SK-N-SH (cell line): ENCODE results near the gene IGFBP7. TPM values are rescaled to one million over a fixed set of nuclear protein-coding genes. Genes with fewer than 3 reads are reported as not detected.
A peak's percentile ranks its signal among the peaks of the same experiment; 100 is the strongest.
"Not testable (repeated sequence)": the region's sequence is repeated elsewhere in the genome, so short reads cannot be mapped to it uniquely, and the experiment has no call there.

Source experiments
- CTCF ChIA-PET: fragments of 300-600, 350-600 bp; formaldehyde crosslinking; extraction: SDS; loops from one replicate; lab custom pipeline; 2021; lab: Yijun Ruan, JAX
- POLR2A ChIA-PET: fragments of 350-600 bp; sonication (Branson Sonifier 250); formaldehyde crosslinking; extraction: SDS; loops from one replicate; lab custom pipeline; 2020; ENCODE audit warnings: antibody characterized with exemption, inconsistent platforms; lab: Yijun Ruan, JAX
- DNase-seq: peaks from one replicate; pipeline ENCODE4 v3.0.0; 2012
- H2AFZ ChIP-seq: fragments of 200-600 bp; sonication (generic); 2 replicates; pipeline ENCODE4 v1.8.1; 2016; ENCODE audit warnings: antibody characterized with exemption, mild to moderate bottlenecking, low read depth
- H3F3A ChIP-seq: fragments of 200-600 bp; sonication (generic); replicated peaks from 2 replicates; pipeline ENCODE3; 2016; ENCODE audit warnings: antibody characterized with exemption, mild to moderate bottlenecking; ENCODE audit not compliant: insufficient read depth
- H3K27ac ChIP-seq, 2 experiments: fragments of 200-500 bp in 1 of 2; fragments of 200-600 bp in 1 of 2; sonication (Bioruptor generic) in 1 of 2; sonication (generic), shearing (Covaris generic) in 1 of 2; 2 replicates each; pipeline versions ENCODE4 v1.5.1 to v1.6.1; 2014 to 2016; ENCODE audit warnings: low read depth in 2 of 2, inconsistent platforms in 1 of 2, low read length in 1 of 2, mild to moderate bottlenecking in 1 of 2, mixed read lengths in 1 of 2
- H3K27me3 ChIP-seq: fragments of 200-600 bp; sonication (generic), shearing (Covaris generic); 2 replicates; pipeline ENCODE4 v1.6.1; 2016; ENCODE audit warnings: mixed run types; ENCODE audit not compliant: insufficient read depth
- H3K36me3 ChIP-seq, 2 experiments: fragments of 200-500 bp in 1 of 2; fragments of 200-600 bp in 1 of 2; sonication (Bioruptor generic) in 1 of 2; sonication (generic) in 1 of 2; replicated peaks in 1 of 2; 2 replicates each; pipeline versions ENCODE3 to v1.5.1; 2014 to 2016; ENCODE audit warnings: low read length in 1 of 2, mild to moderate bottlenecking in 1 of 2; ENCODE audit not compliant: insufficient read depth in 2 of 2, control insufficient read depth in 1 of 2
- H3K4me1 ChIP-seq, 2 experiments: fragments of 200-500 bp in 1 of 2; fragments of 200-600 bp in 1 of 2; sonication (Bioruptor generic) in 1 of 2; sonication (generic), shearing (Covaris generic) in 1 of 2; 2 replicates each; pipeline versions ENCODE4 v1.5.1 to v1.6.1; 2014 to 2016; ENCODE audit warnings: low read depth in 1 of 2, low read length in 1 of 2, mixed run types in 1 of 2; ENCODE audit not compliant: insufficient read depth in 2 of 2, control insufficient read depth in 1 of 2
- H3K4me2 ChIP-seq: fragments of 200-600 bp; sonication (generic), shearing (Covaris generic); 2 replicates; pipeline ENCODE4 v1.6.1; 2017; ENCODE audit warnings: mixed run types
- H3K4me3 ChIP-seq, 2 experiments: fragments of 200-500 bp in 1 of 2; fragments of 200-600 bp in 1 of 2; sonication (Bioruptor generic) in 1 of 2; sonication (generic), shearing (Covaris generic) in 1 of 2; 2 replicates each; pipeline versions ENCODE4 v1.5.1 to v1.8.1; 2014 to 2016; ENCODE audit warnings: low read depth in 2 of 2, inconsistent platforms in 1 of 2, low read length in 1 of 2, mild to moderate bottlenecking in 1 of 2, mixed read lengths in 1 of 2, moderate library complexity in 1 of 2
- H3K79me2 ChIP-seq: fragments of 200-600 bp; sonication (generic); 2 replicates; pipeline ENCODE4 v1.8.1; 2017; ENCODE audit warnings: mild to moderate bottlenecking; ENCODE audit not compliant: insufficient read depth
- H3K9ac ChIP-seq: fragments of 200-600 bp; sonication (generic); 2 replicates; pipeline ENCODE4 v1.6.1; 2017; ENCODE audit warnings: mixed run types
- H3K9me2 ChIP-seq: fragments of 200-600 bp; sonication (generic); 2 replicates; pipeline ENCODE4 v1.6.1; 2017; ENCODE audit warnings: mixed run types
- H3K9me3 ChIP-seq: fragments of 200-600 bp; sonication (generic); 2 replicates; pipeline ENCODE4 v1.6.1; 2017; ENCODE audit warnings: mixed run types, mild to moderate bottlenecking, moderate library complexity
- H4K20me1 ChIP-seq: fragments of 200-600 bp; sonication (generic); 2 replicates; pipeline ENCODE4 v1.6.1; 2017; ENCODE audit warnings: mild to moderate bottlenecking, mixed run types; ENCODE audit not compliant: insufficient read depth
- CHD2 ChIP-seq: fragments of 150-350 bp; IDR thresholded peaks from 2 replicates; pipeline ENCODE4 v1.6.1; 2018; ENCODE audit warnings: low read length; ENCODE audit not compliant: partially characterized antibody
- FOXM1 ChIP-seq: IDR thresholded peaks from 2 replicates; pipeline ENCODE4 v1.4.0; 2012; ENCODE audit warnings: low read depth, mild to moderate bottlenecking
- JUND ChIP-seq: IDR thresholded peaks from 2 replicates; pipeline ENCODE4 v1.4.0; 2012
- MXI1 ChIP-seq: IDR thresholded peaks from 2 replicates; pipeline ENCODE4 v1.6.1; 2012; ENCODE audit warnings: mild to moderate bottlenecking, low read depth, low read length, improper control_type of control experiment
- NFIC ChIP-seq: IDR thresholded peaks from 2 replicates; pipeline ENCODE4 v1.4.0; 2012; ENCODE audit warnings: borderline replicate concordance
- NRF1 ChIP-seq: IDR thresholded peaks from 2 replicates; pipeline ENCODE4 v1.6.1; 2012; ENCODE audit warnings: low read depth, mild to moderate bottlenecking, low read length
- RFX5 ChIP-seq: IDR thresholded peaks from 2 replicates; pipeline ENCODE4 v1.6.1; 2012; ENCODE audit warnings: mild to moderate bottlenecking, improper control_type of control experiment, low read length
- SMC3 ChIP-seq: IDR thresholded peaks from 2 replicates; pipeline ENCODE4 v1.6.1; 2012; ENCODE audit warnings: low read depth, low read length, improper control_type of control experiment
- TAF1 ChIP-seq: IDR thresholded peaks from 2 replicates; pipeline ENCODE4 v1.6.1; 2012; ENCODE audit warnings: low read depth, mild to moderate bottlenecking, low read length, moderate library complexity, borderline replicate concordance
- TEAD4 ChIP-seq: IDR thresholded peaks from 2 replicates; pipeline ENCODE4 v1.4.0; 2012; ENCODE audit warnings: mild to moderate bottlenecking, borderline replicate concordance; ENCODE audit not compliant: insufficient read depth
- YY1 ChIP-seq: IDR thresholded peaks from 2 replicates; pipeline ENCODE4 v1.4.0; 2012; ENCODE audit warnings: low read depth, mild to moderate bottlenecking
- WGBS: methylation state at CpG from one replicate; pipeline ENCODE4 v1.1.6; 2017; ENCODE audit warnings: low lambda C conversion rate; 5-methylcytosine and 5-hydroxymethylcytosine counted together
- polyA plus RNA-seq, 3 experiments: library from polyadenylated mRNA; depleted of rRNA; stranded (reverse); fragments of >200 nt; gene quantifications; 2 replicates each; pipeline ENCODE4 v1.2.3, GENCODE V29; 2012
- TF ChIP-seq, protein P1 (sequence below): IDR thresholded peaks from 2 replicates; pipeline ENCODE4 v1.6.1; 2012; ENCODE audit warnings: mild to moderate bottlenecking, low read depth, low read length, moderate library complexity
- TF ChIP-seq, protein P2 (sequence below): fragments of 150-350 bp; IDR thresholded peaks from 2 replicates; pipeline ENCODE4 v1.6.1; 2017; ENCODE audit warnings: antibody characterized with exemption, low read length, low read depth, borderline replicate concordance
- TF ChIP-seq, protein P3 (sequence below): IDR thresholded peaks from 2 replicates; pipeline ENCODE4 v1.4.0; 2012; ENCODE audit warnings: low read depth, borderline replicate concordance
- TF ChIP-seq, protein P4 (sequence below): IDR thresholded peaks from 2 replicates; pipeline ENCODE4 v1.4.0; 2012; ENCODE audit warnings: low read depth, borderline replicate concordance

Gene IGFBP7
- polyA plus RNA-seq, 1 of the 3 experiments (the other 2 are of a cell fraction) = 0.38 TPM

DNA sequence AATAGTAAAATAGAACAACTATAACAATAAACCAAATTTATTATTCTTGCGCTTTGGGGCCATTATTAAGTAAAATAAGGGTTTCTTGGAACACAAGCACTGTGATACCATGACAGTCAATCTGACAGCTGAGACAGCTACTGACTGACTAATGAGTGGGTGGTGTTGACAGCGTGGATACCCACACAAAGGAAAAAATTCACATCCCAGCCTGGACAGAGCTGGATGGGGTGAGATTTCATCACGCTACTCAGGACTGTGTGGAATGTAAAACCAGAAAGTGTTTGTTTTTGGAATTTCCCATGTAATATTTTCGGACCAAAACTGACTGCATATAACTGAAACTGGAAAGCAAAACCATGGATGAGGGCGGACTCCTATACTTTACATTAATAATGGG is 48.8 kb downstream of the IGFBP7 start (continued):
- TF ChIP-seq, protein P1, sequence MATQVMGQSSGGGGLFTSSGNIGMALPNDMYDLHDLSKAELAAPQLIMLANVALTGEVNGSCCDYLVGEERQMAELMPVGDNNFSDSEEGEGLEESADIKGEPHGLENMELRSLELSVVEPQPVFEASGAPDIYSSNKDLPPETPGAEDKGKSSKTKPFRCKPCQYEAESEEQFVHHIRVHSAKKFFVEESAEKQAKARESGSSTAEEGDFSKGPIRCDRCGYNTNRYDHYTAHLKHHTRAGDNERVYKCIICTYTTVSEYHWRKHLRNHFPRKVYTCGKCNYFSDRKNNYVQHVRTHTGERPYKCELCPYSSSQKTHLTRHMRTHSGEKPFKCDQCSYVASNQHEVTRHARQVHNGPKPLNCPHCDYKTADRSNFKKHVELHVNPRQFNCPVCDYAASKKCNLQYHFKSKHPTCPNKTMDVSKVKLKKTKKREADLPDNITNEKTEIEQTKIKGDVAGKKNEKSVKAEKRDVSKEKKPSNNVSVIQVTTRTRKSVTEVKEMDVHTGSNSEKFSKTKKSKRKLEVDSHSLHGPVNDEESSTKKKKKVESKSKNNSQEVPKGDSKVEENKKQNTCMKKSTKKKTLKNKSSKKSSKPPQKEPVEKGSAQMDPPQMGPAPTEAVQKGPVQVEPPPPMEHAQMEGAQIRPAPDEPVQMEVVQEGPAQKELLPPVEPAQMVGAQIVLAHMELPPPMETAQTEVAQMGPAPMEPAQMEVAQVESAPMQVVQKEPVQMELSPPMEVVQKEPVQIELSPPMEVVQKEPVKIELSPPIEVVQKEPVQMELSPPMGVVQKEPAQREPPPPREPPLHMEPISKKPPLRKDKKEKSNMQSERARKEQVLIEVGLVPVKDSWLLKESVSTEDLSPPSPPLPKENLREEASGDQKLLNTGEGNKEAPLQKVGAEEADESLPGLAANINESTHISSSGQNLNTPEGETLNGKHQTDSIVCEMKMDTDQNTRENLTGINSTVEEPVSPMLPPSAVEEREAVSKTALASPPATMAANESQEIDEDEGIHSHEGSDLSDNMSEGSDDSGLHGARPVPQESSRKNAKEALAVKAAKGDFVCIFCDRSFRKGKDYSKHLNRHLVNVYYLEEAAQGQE = no peak
- TF ChIP-seq NRF1 (no peak), MXI1 (no peak), YY1 (no peak)

DNA sequence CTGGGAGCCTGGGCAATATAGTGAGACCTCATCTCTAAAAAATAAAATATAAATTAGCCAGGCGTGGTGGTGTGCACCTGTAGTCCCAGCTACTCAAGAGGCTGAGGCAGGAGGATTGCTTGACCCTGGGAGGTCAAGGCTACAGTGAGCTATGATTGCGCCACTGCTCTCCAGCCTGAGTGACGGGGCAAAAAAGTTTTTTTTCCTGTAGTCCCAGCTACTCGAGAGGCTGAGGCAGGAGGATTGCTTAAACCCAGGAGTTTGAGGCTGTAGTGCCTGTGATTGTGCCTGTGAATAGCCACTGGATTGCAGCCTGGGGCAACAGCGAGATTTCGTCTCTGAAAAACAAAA is 49.5 kb downstream of the IGFBP7 start:
- 71% methylated on average over 6 of the region's 6 CpGs for WGBS
- DNase-seq, H3K4me2 ChIP-seq, H3K36me3 ChIP-seq, H3K9me3 ChIP-seq, H3K79me2 ChIP-seq, H3K4me3 ChIP-seq, H3K27me3 ChIP-seq, H4K20me1 ChIP-seq, H2AFZ ChIP-seq, H3K9ac ChIP-seq, H3K9me2 ChIP-seq: not testable (repeated sequence)
- ChIA-PET CTCF (interaction anchor here (0.8 to 1.0 kb wide), 2 partner anchors 23 to 102 kb away, joined by 5 to 7 read pairs; no protein-coding TSS in a partner anchor), POLR2A (interaction anchor here (0.6 kb wide), 1 partner anchor 73 kb away, joined by 5 read pairs; no protein-coding TSS in a partner anchor)
- peaks cover 15 to 25% of the 10 kb centered on the region in 2 experiments for H3K4me1 ChIP-seq
- peak overlapping the region in 1 of 2 experiments; percentile 92; a peak in 1 of 4 replicates for H3K27ac ChIP-seq
- peaks cover 26% of the 10 kb centered on the region for H3F3A ChIP-seq

DNA sequence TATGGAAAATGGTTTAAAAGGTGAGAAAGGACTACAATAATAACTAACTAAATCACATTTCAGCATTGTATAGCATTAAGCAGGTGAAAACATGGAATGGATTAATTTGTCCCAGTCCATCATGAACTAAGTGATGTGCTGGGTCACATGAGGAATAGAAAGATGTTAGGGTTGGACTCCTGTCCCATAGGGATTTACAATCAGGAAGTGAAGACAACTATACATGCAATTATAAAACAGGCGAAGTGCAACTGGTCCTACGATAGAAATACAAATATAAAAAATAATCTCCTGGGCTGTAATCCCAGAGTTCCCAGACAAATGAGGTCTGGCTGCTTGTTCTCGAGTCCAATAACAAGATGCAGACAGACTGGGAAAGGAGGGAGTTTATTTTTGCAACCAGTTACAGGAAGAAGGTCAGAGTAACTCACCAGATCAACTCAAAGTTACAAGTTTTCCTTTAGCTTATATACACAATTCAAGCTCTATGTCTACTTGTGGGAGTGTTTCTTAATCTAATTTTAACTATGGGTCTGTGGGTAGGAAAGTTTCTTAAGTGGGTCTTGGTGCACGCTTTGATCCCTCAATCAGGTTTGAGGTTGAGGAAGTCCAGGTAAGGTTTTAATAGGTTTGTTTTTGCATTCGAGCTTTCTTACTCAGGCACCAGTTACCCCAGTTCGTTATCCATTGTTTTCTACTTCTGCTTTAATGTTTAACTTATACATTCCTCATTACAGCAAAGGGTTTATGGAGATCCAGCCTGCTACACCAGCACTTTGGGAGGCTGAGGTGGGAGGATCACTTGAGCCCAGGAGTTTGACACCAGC is 50.1 kb downstream of the IGFBP7 start:
- DNase-seq = no peak
- Histone ChIP-seq H4K20me1 (no peaks in the 10 kb centered on the region), H3K4me1 (peaks cover 15 to 24% of the 10 kb centered on the region in 2 experiments), H3F3A (peaks cover 20% of the 10 kb centered on the region), H3K9me2 (no peaks in the 10 kb centered on the region), H3K4me2 (no peak overlapping the region), H3K9me3 (no peaks in the 10 kb centered on the region), H3K9ac (no peak overlapping the region), H3K4me3 (no peak overlapping the region), H2AFZ (no peak overlapping the region), H3K79me2 (no peaks in the 10 kb centered on the region), H3K27me3 (no peaks in the 10 kb centered on the region), H3K36me3 (no peaks in the 10 kb centered on the region), H3K27ac (no peak overlapping the region)
- TF ChIP-seq FOXM1 (no peak), JUND (no peak), TEAD4 (no peak), CHD2 (no peak), RFX5 (no peak), NFIC (no peak), TAF1 (no peak), SMC3 (no peak)
- TF ChIP-seq, protein P2, sequence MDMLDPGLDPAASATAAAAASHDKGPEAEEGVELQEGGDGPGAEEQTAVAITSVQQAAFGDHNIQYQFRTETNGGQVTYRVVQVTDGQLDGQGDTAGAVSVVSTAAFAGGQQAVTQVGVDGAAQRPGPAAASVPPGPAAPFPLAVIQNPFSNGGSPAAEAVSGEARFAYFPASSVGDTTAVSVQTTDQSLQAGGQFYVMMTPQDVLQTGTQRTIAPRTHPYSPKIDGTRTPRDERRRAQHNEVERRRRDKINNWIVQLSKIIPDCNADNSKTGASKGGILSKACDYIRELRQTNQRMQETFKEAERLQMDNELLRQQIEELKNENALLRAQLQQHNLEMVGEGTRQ = no peak
- TF ChIP-seq, protein P3, sequence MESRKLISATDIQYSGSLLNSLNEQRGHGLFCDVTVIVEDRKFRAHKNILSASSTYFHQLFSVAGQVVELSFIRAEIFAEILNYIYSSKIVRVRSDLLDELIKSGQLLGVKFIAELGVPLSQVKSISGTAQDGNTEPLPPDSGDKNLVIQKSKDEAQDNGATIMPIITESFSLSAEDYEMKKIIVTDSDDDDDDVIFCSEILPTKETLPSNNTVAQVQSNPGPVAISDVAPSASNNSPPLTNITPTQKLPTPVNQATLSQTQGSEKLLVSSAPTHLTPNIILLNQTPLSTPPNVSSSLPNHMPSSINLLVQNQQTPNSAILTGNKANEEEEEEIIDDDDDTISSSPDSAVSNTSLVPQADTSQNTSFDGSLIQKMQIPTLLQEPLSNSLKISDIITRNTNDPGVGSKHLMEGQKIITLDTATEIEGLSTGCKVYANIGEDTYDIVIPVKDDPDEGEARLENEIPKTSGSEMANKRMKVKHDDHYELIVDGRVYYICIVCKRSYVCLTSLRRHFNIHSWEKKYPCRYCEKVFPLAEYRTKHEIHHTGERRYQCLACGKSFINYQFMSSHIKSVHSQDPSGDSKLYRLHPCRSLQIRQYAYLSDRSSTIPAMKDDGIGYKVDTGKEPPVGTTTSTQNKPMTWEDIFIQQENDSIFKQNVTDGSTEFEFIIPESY = no peak
- TF ChIP-seq, protein P4, sequence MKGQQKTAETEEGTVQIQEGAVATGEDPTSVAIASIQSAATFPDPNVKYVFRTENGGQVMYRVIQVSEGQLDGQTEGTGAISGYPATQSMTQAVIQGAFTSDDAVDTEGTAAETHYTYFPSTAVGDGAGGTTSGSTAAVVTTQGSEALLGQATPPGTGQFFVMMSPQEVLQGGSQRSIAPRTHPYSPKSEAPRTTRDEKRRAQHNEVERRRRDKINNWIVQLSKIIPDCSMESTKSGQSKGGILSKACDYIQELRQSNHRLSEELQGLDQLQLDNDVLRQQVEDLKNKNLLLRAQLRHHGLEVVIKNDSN = no peak
- ChIA-PET POLR2A (no interaction called here), CTCF (interaction anchor here (0.8 to 1.0 kb wide), 2 partner anchors 22 to 103 kb away, joined by 5 to 7 read pairs; no protein-coding TSS in a partner anchor)
- WGBS = 60% methylated on average over 6 of the region's 6 CpGs
